ENCODE measurements around the gene NBEAL2.

The NBEAL2 gene

DNA sequence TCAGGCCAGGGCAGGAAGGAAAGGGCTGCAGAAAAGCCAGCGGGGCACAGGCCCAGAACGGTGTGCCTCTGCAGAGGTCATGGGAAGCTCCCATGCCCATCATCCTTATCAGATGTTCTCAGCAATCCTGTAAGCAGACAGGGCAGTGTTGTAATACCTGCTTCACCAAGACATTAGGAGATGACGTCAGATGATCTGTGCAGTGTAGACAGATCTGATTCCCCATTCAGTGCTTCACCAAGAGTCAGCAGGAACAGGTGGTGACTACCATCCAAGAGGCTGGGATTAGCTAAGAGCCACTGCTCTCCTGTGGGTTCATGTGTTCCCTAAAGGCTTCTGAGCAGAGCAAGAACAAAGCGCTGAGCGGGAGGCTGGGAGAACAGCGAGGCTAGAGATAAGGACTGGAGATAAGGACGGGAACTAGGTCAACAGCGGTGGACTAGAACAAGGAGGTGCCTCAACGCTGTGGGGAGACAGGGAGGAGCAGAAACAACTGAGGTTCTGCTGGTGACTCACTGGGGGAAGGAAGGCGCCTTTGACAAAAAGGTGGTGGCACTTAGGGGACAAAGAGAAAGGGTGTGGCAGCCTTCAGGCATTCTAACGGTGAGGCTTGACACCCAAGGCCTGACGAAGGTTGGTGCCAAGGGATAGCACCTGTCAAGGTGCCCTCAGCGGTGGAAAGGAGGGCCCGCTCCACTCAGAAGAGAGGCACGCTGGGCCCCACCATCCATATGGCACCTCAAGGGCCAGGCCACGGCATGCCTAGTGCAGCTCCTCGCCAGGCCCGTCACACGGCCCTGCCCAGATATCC lies 31.3 kb upstream of the NBEAL2 start:
- no peaks in the 10 kb centered on the region for H3K27me3 ChIP-seq (replicated peaks)
- DNase-seq: peak; percentile 69
- peaks cover 3% of the 10 kb centered on the region for H3K36me3 ChIP-seq (replicated peaks)
- H3K4me3 ChIP-seq (ENCODE audit: low read depth, low read length): no peak overlapping the region
- peak overlapping the region; percentile 26 for H3K27ac ChIP-seq
- TF ChIP-seq, protein P1, sequence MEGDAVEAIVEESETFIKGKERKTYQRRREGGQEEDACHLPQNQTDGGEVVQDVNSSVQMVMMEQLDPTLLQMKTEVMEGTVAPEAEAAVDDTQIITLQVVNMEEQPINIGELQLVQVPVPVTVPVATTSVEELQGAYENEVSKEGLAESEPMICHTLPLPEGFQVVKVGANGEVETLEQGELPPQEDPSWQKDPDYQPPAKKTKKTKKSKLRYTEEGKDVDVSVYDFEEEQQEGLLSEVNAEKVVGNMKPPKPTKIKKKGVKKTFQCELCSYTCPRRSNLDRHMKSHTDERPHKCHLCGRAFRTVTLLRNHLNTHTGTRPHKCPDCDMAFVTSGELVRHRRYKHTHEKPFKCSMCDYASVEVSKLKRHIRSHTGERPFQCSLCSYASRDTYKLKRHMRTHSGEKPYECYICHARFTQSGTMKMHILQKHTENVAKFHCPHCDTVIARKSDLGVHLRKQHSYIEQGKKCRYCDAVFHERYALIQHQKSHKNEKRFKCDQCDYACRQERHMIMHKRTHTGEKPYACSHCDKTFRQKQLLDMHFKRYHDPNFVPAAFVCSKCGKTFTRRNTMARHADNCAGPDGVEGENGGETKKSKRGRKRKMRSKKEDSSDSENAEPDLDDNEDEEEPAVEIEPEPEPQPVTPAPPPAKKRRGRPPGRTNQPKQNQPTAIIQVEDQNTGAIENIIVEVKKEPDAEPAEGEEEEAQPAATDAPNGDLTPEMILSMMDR (IDR thresholded peaks at IDR 0.05; ENCODE audit: low read depth, low read length, missing control alignments): no peak
- in situ Hi-C loops (cut with HindIII; ENCODE audit: low pct_ligation_motif_present, low sequenced_read_pairs): no loop called here

DNA sequence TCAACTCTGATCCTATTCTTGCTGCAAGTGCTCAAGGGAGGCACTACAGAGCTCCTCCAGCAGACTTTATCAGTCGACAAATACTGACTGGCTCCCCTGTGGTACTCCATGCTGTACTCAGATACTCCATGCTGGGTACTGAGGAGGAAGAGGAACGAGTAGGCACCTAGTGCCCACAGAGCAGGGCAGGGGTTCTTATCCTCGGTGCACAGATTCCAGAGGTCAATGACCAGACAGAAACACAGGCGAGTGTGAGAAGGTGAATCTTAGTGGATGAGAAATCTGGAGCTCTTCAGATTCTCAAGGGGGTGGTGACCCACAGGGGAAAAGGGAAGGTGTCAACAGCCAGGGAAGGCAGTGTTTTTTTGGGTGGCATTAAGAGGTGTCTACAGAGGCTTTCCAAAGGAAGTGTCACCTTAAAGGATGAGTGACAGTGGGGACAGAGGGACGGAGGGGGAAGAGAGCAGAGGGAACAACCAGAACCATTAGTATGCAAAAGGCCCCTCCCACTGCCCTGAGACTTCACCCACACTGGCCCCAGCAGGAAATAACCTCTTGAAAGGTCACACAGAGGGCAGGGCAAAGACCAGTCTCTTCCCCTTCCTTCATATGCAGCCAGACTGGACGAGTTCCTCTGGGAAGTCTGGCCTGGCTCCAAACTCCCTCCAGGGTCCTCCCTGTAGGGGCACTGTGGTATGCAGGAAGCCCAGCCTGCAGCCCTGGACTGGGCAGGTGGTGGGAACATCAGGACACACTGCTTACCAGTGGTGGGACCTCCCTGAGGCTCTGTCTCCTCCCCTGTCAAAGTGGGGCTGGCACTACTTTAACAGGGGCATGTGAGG lies 30.4 kb upstream of the NBEAL2 start:
- no peaks in the 10 kb centered on the region for H3K27me3 ChIP-seq (replicated peaks)
- TF ChIP-seq, protein P1 (IDR thresholded peaks at IDR 0.05; ENCODE audit: low read depth, low read length, missing control alignments): no peak
- H3K27ac ChIP-seq: no peak overlapping the region
- in situ Hi-C loops (cut with HindIII; ENCODE audit: low pct_ligation_motif_present, low sequenced_read_pairs): no loop called here
- peaks cover 3% of the 10 kb centered on the region for H3K36me3 ChIP-seq (replicated peaks)
- no peak for DNase-seq
- H3K4me3 ChIP-seq (ENCODE audit: low read depth, low read length): no peak overlapping the region

DNA sequence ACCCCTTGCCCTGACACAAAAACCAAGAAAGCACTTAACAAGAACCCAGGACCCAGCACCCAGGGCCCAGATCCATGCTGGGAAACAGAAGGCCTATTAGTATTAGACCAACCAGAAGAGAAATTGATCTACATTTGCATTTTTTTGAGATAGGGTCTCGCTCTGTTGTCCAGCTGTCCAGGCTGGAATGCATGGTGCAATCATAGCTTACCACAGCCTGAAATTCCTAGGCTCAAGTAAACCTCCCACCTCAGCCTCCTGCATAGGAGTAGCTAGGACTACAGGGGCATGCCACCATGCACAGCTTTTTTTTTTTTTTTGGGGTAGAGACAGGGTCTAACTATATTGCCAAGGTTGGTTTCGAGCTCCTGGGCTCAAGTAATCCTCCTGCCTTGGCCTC lies 29.3 kb upstream of the NBEAL2 start:
- no peak overlapping the region for H3K27ac ChIP-seq

DNA sequence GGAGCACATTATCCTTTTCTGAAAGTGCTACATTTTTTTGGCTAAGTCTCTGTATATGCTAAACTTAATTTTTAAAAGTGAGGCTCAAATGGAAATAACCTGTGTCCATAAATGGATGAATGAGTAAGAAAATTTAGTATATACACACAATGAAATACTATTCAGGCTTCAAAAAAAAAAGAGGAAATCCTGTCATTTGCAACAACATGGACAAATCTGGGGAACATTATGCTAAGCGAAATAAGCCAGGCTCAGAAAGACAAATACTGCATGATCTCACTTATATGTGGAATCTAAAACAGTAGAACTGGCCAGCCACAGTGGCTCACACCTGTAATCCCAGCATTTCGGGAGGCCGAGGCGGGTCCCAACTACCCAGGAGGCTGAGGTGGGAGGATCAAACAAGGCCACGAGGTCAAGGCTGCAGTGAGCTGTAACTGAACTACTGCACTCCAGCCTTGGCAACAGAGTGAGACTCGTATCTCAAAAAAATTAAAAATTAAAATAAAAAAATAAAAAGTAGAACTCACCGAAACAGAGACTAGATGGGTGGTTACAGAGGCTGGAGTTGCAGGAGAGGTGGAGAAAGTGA lies 28.7 kb upstream of the NBEAL2 start:
- TF ChIP-seq, protein P1 (IDR thresholded peaks at IDR 0.05; ENCODE audit: low read depth, low read length, missing control alignments): no peak
- Histone ChIP-seq H3K36me3 (replicated peaks) (peaks cover 3% of the 10 kb centered on the region), H3K4me3 (ENCODE audit: low read depth, low read length) (no peak overlapping the region), H3K27me3 (replicated peaks) (no peaks in the 10 kb centered on the region), H3K27ac (no peak overlapping the region)
- in situ Hi-C loops (cut with HindIII; ENCODE audit: low pct_ligation_motif_present, low sequenced_read_pairs): no loop called here
- no peak for DNase-seq

More for the DNA sequence above, 29.3 kb upstream of the NBEAL2 start:
- H3K4me3 ChIP-seq (ENCODE audit: low read depth, low read length): no peak overlapping the region
- in situ Hi-C loops (cut with HindIII; ENCODE audit: low pct_ligation_motif_present, low sequenced_read_pairs): no loop called here
- no peak for DNase-seq
- TF ChIP-seq, protein P1 (IDR thresholded peaks at IDR 0.05; ENCODE audit: low read depth, low read length, missing control alignments): no peak
- H3K36me3 ChIP-seq (replicated peaks): peaks cover 3% of the 10 kb centered on the region
- no peaks in the 10 kb centered on the region for H3K27me3 ChIP-seq (replicated peaks)

DNA sequence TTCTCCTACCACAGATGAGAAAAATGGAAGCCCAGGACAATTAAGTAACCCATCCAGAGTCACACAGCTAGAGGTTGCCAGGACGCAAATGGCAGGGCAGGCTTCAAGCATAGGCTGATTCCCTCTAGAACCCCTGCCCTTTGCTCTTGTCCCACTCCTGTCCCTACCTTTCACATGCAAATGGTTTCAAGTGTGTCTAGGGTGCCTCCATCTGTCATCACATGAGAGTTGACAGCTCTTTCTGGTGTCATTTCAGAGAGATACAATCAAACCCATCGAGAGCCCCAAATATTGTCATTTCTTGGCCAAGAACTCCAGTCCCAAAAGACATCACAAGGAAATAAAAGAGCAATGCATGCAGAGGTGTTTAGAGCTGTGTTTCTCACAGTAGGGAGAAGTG lies 26.7 kb upstream of the NBEAL2 start:
- in situ Hi-C loops (cut with HindIII; ENCODE audit: low pct_ligation_motif_present, low sequenced_read_pairs): no loop called here
- no peak overlapping the region for H3K27ac ChIP-seq
- no peaks in the 10 kb centered on the region for H3K27me3 ChIP-seq (replicated peaks)
- H3K36me3 ChIP-seq (replicated peaks): no peaks in the 10 kb centered on the region
- no peak for DNase-seq
- TF ChIP-seq, protein P1 (IDR thresholded peaks at IDR 0.05; ENCODE audit: low read depth, low read length, missing control alignments): no peak
- no peak overlapping the region for H3K4me3 ChIP-seq (ENCODE audit: low read depth, low read length)
